HG03139 (cell line): Measurements from ENCODE around the gene ARMC5.
"Not testable (repeated sequence)": the region's sequence is repeated elsewhere in the genome, so short reads cannot be mapped to it uniquely, and the experiment has no call there.

Source experiments
- ATAC-seq: cut with Tn5 transposase; IDR thresholded peaks from one replicate; pipeline ENCODE4 v1.9.1; 2021; ENCODE audit not compliant: unreplicated experiment

The ARMC5 gene

GRCh38 chr16:31476303-31477219, 17.3 kb downstream of the ARMC5 start:
- ATAC-seq, result no peak

- ATAC-seq, result no peak
Measured at GRCh38 chr16:31477220-31478216, 18.2 kb downstream of the ARMC5 start.

- ATAC-seq, result no peak
Measured at GRCh38 chr16:31478956-31479355, 19.7 kb downstream of the ARMC5 start.

DNA sequence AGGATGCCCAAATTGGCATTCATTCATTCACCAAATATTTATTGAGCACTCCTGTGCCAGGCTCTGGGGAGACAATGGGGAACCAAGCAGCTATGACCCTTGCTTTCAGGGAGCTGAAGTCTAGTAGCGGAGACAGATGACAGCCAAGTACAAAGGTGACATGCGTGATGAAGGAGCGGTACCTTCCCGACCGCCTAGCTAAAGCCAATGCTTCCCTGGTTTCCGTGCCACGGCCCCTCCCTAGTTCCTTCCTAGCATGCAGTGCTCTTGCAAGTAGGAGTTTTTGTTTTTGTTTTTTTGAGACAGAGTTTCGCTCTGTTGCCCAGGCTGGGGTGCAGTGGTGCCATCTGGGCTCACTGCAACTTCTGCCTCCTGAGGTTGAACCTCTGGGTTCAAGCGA, 20.4 kb downstream of the ARMC5 start:
- ATAC-seq, result no peak

DNA sequence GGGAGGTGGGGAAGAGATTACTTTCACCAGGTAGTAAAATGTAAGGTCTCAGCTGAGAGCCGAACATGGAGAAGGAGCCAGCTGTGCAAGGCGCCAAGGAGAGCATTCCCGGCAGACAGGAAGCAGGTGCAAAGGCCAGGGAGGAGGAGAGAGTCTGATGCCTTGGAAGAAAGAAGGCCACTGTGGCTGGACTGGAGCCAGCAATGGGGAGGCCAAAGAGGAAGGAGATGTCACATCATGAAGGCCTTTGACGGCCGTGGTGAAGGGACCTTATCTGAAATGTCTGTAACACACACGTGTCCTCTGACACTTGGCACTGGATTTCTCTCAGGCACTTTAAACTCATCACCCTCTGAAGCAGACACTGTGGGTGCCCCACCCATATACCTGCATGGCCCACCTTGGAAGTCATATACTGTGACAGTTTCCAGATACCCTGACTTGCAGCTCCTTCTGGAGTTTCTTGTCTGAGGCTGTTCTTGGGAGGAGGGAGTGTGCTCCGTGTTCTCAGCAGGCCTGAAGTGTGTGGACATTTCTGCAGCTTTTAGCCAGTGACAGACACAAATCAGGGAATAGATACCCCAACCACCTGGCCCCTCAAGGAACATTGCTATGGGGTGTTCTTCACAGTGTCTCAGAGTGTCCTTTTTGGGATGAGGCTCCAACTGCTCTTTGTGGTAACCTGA, 21.7 kb downstream of the ARMC5 start:
- ATAC-seq, result no peak

DNA sequence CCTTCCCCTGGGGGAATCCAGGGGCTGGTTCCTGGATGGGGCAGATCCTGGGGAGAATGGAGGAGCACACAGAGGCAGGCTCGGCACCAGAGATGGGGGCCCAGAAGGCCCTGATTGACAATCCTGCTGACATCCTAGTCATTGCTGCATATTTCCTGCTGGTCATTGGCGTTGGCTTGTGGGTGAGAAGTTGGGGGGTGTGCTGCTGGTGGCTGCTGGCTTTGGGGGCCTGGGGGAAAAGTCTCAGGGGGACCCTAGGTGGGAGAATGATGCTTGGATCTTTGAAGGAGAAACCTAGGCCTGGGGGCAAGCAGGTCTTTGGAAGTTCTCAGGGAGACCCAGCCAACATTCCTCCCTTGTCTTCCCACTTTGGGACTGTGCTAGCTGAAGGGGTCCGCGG, 23.8 kb downstream of the ARMC5 start, which contains the start of gene SLC5A2:
Gene SLC5A2 (plus strand): TSS at position 43 of the 400 bp plus-strand sequence. CDS start 14 bp downstream, at position 57.
- ATAC-seq, result no peak

- not testable (repeated sequence) for ATAC-seq
Measured at GRCh38 chr16:31484048-31484447, 24.7 kb downstream of the ARMC5 start.

DNA sequence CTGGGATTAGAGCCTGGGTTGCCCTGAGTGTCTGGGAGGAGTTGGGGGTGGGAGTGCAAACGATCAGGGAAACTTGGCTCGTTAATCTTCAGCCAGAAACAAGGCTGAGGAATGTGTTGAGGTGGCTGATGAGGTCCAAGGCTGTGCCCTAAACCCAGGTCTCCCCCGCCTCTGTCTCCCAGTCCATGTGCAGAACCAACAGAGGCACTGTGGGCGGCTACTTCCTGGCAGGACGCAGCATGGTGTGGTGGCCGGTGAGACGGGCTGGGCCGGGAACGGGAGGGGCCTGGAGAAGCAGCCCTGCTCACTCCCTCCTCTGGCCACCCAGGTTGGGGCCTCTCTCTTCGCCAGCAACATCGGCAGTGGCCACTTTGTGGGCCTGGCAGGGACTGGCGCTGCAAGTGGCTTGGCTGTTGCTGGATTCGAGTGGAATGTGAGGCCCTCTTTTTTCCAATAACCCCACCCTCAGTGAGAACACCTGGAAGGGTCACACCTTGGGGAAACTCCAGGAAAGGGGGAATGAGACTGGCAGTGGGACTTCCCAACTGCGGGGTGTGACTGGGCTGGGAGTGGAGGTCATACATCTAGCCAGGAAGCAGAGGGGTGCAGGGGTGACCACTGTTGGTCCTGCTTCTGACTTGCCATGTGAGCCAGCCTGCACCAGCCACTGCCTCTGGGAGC, 25.3 kb downstream of the ARMC5 start:
- ATAC-seq, result no peak

DNA sequence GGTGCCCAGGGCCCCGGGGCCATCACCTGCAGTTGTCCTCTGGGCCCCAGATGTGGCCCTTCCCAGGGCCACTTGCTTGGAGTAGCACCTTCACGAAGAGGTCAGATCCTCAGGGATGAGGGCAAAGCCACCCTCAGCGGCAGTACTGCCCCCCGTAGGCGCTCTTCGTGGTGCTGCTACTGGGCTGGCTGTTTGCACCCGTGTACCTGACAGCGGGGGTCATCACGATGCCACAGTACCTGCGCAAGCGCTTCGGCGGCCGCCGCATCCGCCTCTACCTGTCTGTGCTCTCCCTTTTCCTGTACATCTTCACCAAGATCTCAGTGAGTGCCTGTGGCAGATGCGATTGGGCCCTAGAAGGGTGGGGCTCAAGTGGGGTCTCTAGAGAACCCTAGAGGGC, 26.3 kb downstream of the ARMC5 start:
- ATAC-seq, result no peak

- no peak for ATAC-seq
Measured at GRCh38 chr16:31486045-31486444, 26.7 kb downstream of the ARMC5 start.

DNA sequence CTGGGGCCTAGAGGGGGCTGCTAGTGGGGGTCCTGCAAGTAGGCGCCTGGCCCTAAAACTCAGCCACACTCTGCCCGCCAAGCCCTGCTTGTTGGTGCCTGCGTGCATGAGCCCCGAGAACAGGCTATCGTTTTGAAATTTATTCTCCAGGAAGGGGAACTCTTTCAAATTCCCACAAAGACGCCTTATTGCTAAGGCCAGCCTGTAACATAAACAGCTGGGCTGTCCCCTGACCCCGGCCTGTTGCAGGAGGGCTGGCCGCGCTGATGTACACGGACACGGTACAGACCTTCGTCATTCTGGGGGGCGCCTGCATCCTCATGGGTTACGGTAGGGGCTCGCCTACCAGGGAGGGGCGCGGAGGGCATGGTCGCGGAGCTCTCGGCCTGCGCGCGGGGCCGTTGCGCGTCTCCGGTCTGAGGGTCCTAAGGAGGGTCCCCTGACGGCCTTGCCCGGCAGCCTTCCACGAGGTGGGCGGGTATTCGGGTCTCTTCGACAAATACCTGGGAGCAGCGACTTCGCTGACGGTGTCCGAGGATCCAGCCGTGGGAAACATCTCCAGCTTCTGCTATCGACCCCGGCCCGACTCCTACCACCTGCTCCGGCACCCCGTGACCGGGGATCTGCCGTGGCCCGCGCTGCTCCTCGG, 27.9 kb downstream of the ARMC5 start:
- no peak for ATAC-seq

GRCh38 chr16:31487720-31488467, 28.6 kb downstream of the ARMC5 start:
- peak; percentile 75 for ATAC-seq

DNA sequence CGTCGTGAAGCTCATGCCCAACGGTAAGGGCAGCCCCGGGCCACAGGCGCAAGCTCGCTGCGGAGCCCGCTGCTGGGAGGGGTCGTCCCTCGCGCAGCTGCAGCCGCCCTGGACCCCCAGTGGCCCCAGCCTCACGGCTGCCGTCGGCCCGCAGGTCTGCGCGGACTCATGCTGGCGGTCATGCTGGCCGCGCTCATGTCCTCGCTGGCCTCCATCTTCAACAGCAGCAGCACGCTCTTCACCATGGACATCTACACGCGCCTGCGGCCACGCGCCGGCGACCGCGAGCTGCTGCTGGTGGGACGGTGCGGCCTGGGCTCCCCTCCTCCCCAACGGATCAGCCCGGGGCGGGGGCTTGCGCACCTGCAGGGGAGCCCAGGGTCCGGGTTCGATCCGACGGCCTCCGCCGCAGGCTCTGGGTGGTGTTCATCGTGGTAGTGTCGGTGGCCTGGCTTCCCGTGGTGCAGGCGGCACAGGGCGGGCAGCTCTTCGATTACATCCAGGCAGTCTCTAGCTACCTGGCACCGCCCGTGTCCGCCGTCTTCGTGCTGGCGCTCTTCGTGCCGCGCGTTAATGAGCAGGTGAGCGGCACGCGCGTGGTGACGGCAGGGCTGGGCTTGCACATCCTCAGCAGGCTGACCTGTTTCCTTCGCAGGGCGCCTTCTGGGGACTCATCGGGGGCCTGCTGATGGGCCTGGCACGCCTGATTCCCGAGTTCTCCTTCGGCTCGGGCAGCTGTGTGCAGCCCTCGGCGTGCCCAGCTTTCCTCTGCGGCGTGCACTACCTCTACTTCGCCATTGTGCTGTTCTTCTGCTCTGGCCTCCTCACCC, 29.4 kb downstream of the ARMC5 start:
- no peak for ATAC-seq

DNA sequence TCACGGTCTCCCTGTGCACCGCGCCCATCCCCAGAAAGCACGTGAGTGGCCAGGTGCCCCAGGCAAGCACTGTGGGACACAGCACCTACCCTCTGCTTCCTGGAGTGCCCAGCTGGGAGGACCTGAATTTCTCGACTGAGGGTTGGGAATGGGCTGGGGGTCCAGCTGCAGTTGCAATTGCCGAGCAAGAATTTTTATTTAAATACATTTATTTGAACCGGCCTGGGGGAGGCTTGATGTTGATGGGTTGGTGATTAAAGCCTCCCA, 29.9 kb downstream of the ARMC5 start:
- ATAC-seq, result no peak

DNA sequence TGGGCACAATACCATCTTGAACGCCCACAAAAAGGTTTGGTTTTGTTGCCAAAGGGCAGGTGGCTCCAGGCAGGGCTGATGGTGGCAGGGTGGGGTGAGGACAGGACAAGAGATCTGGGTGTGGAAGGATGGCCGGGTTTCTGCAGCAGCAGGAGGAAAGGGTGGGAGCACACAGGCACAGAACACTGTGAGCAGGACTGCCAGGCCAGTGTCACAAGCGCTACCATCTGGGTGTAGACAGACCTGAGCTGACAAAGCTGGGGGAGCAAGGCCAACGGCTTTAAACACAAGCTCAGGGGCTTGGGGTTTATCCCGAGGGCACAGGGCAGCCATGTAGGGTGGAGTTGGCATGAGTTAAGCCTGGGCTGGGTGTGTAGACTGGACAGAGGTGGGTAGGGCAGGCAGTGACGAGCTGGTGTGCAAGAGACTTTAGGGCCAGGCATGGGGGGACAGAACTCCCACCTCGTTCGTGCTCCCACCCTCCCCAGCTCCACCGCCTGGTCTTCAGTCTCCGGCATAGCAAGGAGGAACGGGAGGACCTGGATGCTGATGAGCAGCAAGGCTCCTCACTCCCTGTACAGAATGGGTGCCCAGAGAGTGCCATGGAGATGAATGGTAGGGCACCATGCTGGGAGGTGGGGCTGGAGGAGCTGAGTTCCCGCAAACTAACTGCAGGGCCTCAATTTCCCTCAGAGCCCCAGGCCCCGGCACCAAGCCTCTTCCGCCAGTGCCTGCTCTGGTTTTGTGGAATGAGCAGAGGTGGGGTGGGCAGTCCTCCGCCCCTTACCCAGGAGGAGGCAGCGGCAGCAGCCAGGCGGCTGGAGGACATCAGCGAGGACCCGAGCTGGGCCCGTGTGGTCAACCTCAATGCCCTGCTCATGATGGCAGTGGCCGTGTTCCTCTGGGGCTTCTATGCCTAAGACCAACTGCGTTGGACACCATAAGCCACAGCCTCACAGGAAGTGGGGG, 30.6 kb downstream of the ARMC5 start:
- no peak for ATAC-seq

DNA sequence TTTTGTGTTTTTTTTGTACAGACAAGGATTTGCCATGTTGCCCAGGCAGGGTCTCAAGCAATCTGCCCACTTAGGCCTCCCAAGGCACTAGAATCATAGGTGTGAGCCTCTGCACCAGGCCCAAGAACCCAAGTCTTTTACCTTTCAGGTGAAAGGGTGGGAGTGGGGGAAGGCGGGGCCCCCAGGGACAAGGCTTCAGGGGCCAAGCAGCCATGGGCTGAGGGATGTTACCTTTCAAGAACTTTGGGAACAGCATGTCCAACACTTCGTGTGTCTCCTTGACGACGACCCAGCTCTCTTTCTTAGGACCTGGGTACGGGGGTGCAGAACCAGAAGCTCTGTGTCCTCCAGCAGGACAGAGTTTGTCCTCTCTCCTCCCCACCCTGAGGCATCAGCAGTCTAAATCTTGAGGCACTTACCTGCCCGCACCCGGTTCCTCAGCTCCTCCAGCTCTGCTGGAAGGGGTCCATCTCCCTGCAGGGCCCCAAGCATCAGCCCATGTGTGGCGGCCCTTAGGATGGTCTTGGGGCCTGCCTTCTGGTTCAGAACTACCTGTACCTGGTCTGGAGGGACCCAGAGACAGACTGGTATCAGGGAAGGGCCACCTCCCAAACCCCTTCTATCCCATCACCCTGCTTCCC, 32.6 kb downstream of the ARMC5 start:
- no peak for ATAC-seq
